NCI-H146 treated with DMSO at 0.1 percent for 48 hours (cell line): ENCODE results near the gene SLC35G4.
"Not testable (repeated sequence)": the region's sequence is repeated elsewhere in the genome, so short reads cannot be mapped to it uniquely, and the experiment has no call there.

ENCODE experiments used
- DNase-seq: peaks from one replicate; lab custom pipeline; 2025; ENCODE audit not compliant: unreplicated experiment; lab: John Stamatoyannopoulos, UW

Gene SLC35G4

DNA sequence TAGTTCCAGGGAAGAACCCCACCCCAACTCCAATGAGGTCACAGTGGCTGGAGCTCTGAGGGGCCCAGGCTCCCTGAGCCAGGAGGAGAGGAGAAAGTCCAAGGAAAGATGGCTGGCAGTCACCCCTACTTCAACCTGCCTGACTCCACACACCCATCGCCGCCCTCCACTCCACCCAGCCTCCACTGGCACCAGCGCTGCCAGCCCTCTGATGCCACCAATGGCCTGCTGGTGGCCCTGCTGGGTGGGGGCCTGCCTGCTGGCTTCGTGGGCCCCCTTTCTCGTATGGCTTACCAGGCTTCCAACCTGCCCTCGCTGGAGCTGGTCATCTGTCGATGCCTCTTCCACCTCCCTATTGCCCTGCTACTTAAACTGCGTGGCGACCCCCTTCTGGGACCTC lies at the start of gene SLC35G4:
Gene SLC35G4, plus strand, starts transcription at position 109 of the 400 bp plus-strand sequence. Its CDS starts 0 bp downstream, at position 109.
- DNase-seq = not testable (repeated sequence)

DNA sequence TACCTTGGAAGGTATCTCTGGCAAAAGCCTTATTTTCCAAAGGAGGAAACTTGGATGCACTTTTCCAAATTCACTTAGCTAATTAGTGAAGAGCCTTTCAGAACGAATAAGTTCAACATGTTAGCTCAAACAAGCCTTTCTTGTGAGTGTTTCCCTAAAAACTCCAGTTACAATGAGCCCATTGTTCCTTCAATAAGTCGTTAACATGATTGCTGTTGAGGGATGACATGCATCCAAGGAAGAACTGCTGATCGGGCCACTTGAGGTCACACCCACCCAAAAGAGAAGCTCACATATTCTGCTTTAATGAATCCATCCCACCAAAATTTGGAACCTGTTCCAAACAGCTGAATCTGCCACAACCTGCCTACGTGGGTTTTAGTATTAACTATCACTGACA lies 48.1 kb upstream of the SLC35G4 start:
- DNase-seq = no peak

DNA sequence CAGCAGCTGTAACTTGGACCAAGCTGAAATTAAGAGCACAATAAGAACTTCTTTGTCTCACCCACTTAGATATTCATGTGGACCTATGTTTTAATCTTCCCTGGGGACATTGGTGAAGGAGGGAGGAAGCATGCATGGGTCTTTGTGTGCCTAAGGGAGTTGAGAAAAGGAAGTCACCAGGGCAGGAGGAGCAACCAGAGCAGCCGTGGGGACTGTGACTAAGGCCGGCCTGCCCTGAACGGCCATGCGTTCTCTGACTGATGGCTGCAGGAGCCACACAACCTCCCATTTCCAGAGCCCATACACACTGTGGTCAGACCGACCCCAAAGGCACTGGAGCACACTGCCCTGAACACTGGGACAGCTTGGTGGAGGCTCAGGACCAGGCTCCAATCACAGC lies 43.7 kb upstream of the SLC35G4 start:
- DNase-seq = no peak

DNA sequence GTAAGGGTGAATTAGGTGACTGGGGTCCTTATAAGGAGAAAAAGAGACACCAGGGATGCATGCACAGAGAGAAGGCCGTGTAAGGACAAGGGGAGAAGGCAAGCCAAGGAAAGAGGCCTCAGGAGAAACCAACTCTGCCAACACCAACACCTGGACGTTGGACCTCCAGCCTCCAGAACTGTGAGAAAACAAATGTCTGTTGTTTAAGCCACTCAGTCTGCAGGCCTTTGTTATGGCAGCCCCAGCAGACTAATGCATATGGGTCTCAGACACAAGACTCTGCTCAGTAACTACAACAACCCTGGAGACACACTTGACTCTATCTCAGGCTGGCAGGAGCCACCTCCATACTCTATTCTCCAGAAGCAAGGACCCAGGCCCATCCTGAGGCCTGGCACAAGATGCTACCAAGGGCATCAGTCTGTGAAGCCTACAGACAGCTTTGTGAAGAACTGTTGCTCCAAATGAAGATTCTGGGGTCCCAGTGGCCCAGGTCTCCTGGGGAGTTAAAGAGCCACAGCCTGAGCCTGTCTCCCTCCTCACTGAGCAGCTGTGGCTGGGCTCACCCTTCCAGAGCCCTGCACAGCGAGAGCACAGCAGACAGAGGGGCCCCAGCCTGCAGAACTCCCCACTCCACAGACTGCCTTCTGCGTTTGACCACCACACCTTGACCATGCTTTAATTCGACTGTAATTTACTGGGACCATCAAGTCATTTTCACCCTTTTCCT lies 43.0 kb upstream of the SLC35G4 start:
- DNase-seq = no peak

DNA sequence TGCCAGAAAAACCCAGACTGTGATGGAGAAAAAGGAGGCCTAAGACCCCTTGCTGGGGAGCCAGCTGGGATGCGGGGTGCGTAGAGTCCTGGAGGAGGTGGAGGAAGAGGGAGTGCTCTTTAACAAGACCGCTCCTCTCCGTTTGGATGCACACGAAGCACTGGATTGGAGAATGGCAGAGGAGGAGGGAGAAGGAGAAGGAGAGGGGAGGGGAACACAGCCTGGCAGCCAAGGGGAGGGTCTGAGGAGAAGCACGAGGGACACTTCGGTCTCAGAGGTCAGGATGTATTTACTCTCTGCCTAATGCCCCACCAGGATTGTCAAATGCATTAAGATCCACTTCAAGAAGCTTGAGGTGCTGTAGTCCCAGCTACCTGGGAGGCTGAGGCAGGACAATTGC lies 42.0 kb upstream of the SLC35G4 start:
- no peak for DNase-seq

DNA sequence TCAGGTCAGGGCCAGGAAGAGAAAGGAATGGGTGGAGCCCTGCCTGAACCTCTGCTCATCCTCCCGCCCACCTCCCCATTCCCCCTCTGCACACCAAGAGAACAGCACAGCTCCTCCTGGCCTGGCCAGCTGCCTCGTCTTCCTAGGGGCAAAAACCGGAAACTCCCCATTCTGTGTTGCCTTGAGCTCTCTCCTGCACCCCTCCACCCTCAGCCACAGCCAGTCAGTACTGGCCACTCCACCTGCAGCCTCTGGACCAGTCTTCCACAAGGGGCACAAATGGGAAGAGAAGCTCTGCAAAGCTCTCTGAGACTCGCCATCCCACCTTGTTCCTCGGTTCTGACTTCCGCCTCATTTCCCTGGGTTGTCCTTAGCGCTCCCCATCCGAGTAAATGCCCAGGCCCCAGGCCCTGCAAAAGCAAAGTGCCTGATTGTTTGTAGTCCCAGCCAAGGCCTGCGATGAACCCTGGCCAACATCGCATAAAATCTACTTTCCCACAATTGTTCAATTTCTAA lies 39.3 kb upstream of the SLC35G4 start:
- no peak for DNase-seq

DNA sequence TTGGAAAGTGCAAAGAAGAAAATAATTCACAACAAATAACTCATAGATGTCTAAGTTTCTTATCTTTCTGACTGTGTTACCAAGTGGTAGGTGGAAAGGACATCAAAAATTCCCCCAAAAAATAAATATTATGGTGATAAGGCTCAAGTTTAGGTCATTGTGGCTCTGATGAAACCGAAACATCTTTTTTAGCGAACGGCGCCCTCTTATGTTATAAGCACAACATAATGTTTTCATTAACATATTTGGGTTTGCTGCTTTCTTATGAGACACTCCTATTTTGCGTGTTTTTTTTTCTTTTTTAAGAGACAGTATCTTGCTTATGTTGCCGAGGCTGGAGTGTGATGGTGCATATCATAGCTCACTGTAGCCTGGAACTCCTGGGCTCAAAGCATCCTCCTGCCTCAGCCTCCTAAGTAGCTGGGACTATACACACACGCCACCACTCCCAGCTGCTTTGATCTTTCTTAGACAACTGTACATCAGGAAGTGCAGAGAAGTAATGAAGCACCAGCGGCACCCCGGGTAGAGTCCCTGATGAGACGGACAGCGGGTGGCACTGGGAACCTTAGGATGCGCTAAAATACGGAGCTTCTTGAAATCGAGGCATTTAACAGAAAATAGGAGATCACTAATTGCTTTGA lies 38.5 kb upstream of the SLC35G4 start:
- no peak for DNase-seq

DNA sequence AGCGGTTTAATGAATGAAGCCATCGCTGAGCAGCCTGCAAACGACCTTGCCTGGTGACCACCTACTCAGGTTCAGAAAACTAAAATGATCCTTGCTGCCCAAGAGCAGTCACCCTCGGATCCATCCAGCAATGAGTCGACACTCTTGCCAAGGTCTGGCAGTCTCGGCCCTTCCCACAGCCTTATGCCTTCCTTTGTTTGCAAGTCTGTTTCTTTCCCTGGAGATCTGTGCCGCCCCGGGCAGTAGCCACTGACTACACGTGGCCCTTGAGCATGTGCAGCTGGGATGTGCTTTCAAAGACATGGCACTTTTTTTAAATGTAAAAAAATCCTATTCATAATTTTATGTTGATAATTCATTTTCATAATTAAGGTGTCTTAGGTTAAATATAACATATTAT lies 37.2 kb upstream of the SLC35G4 start:
- no peak for DNase-seq

DNA sequence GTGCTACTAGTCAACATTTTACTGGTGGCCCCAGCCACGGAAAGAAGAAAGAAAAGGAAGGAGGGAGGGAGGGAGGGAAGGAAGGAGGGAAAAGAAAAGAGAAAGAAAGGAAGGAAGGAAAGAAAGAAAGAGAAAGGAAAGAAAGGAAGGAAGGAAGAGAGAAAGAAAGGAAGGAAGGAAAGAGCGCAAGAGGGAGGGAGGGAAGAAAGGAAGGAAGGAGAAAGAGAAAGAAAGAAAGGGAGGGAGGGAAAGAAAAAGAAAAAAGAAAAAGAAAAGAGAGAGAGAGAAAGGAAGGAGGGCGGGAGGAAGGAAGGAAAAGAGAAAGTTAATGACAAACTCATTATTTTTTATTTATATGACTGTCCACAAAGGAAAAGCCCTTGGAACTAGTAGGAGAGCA lies 34.9 kb upstream of the SLC35G4 start:
- DNase-seq = no peak

DNA sequence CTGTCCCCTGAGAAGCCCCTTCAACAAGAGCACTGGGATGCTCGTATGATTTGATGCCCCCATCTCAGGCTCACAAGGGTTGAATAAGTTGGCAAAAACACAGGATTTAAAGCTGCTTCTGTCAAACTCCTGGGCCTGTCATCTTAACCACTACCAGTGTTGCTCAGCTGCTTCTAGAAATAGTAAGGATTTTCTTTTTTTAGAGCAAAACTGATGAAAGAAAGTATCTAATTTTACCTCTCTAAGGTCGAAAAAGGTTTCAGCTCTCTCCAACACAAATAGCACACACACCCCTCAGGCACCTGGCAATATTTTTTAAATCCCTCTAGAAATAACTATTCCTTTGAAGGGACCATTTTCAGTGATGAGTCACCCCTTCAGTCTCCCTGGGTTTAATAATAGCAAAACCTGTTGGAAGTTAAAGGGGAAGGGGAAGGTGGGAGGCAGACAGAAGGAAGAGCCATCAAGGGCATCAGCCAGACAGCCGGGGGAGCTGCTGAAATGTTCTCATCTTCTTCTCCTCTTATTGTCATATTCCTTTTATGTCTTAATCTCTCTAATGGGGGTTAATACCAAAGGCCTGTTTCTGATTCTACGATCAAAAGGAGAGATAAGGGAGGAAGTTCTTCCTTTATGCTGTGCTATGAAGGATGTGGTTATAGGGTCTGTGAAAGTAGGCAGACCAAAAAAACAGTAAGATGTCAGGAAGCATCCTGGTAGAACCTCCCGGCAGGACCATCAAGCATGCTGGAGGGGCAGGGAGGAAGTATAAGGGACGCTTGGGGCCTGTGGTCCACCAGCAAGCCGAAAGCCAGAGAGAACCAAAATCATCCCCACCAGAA lies 31.9 kb upstream of the SLC35G4 start:
- DNase-seq = no peak

DNA sequence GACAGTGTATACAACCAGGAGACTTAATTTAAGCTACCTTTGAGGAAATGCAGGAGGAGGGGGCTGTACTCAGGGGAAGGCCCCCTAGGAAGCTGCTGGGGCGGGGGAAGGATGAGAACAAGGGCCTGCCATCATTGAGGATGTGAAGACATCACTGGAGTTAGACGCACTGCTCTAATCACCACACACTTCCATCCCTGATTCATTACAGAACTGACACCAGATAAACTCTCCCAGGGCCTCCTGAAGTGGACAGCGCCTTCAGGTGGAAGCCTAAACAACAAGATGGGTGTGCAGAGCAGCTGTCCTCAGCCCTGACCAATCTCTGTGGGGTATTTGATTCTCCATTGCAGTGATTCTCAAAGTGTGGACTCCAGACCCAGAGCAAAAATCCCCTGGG lies 30.6 kb upstream of the SLC35G4 start:
- no peak for DNase-seq

DNA sequence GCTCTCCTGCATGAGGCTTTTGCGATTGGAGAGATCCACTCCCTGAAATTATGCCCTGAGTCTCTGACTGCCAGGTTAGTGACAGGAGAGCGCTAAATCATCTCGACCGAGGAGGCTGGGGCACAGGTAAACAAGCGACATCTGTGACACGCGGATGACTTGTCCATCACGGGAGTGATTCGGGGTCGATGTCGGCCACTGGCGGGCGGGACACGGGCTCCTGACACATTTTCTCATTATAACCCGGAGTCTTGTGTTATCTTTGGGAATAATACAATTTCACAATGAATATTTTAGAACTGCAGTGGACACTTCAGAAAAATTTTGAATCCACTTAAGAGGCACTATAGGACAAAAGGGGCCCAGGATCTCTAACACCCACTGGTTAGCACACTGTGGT lies 29.5 kb upstream of the SLC35G4 start:
- DNase-seq = no peak

DNA sequence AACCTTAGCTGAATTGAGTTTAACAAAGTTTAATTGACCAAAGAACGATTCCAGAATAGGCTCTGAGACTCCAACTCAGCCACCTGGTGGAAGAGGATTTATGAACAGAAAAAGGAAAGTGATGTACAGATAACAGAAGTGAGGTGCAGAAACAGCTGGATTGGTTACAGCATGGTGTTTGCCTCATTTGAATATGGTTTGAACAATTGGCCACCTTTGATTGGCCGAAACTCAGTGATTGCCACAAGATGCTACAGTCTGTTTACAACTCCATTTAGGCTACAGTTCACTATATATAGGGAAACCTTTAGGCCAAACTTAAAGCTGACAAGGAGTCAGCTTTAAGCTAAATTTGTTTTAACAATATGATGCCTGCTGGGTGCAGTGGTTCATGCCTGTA lies 28.1 kb upstream of the SLC35G4 start:
- no peak for DNase-seq

DNA sequence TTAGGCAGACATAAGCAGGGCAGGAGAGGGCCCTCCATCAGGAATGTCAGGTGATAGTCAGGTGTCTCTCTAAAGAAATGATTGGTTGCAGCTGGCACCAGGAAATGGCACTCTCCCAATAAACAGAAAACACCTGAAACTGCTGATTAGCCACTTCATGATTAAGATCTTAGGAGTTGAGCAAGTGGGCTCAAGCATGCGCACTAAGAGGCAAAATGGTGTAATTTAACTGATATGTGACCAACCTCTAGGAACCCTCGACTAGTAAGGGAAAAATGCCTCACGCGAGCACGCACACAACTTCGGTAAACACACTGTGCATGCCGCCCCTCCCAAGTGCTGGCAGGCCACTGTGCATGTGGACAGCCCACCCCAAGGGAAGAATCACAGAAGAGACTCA lies 23.8 kb upstream of the SLC35G4 start:
- no peak for DNase-seq

DNA sequence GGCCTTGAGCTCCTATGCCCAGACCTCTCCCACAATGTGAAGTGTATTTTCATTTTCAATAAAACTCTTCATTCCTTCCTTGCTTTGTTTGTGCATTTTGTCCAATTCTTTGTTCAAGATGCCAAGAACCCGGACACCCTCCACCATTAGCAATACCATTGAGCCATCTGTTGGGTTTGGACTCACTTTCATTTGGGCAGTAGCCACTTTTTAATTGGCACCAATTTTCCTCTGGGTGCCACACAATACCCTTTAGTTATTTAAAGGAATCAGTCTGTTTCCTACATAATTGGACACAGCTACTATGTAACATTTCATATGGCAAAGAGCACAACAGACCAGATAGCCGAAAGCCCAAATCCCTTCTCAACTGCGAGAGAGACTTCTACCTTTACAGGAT lies 22.5 kb upstream of the SLC35G4 start:
- DNase-seq = no peak

DNA sequence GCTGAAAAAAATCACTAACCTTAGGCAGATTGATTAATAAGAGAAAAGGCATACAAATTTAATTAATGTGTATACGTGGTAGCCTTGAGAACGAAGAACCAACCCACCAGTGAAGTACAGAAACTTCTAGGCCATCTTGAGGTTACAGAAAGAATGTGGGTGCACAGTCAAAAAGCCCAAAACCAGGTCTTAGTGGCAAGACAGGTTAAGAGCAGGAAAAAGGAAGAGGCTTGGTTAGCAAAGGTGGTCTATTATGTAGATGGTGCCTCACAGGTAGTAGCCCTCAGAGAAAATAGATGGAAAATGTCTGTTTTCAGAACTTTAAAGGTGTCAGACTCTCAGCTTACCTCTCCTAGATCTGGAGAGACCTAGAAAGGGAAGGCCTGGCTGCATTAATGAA lies 22.0 kb upstream of the SLC35G4 start:
- DNase-seq = no peak

DNA sequence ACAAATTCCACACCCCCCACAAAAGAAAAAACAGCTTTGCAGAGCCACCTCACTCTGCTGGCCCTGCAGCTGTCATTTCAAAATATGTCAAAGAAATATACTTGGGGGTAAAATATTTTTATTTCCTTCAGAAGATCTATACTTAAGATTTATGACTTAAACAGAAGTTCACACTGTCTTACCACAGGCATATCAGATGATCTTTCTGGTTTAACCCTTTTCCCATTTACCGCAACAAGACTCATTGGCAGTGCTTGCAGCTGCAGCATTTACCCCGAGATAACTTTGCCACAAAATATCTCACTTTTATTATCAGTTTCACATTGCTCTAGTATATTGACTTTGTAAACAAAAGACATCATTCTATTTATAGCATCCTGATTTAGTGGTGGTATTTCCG lies 21.6 kb upstream of the SLC35G4 start:
- no peak for DNase-seq

DNA sequence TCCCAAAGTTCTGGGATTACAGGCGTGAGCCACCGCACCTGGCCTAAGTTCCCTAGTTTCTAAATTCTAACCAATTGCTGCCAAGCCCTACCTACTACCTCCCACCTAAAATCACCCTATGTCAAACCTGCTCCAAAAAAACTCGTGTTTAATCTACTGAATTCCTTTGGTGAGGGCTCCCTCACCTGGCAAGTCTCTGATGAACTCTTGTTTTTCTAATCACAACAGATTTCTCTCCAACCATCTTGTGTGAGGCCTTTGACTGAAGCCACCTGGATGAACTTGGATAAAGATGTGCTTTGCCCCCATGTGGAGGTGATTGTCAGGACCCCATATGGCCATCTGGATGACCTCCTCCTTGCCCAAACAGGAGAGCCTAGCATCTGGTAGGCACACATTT lies 17.4 kb upstream of the SLC35G4 start:
- no peak for DNase-seq

DNA sequence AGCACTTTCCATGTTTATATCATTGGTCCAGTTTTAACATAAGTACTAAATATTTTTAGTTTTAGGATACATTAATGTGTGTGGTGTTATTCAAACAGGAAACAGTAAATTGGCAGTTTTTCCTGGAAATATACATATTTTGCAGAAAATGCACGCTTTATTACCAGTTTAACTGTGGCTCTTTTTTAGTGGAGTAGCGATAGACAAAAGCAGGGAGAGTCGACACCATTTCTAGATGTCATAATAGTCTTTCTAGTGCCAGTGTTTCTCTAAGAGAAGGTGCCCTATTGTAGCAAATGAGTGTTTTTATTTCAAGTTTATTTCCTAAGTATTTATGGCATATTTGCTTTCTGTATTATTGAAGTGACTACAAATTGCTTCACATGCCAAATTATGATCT lies 9.1 kb upstream of the SLC35G4 start:
- no peak for DNase-seq

DNA sequence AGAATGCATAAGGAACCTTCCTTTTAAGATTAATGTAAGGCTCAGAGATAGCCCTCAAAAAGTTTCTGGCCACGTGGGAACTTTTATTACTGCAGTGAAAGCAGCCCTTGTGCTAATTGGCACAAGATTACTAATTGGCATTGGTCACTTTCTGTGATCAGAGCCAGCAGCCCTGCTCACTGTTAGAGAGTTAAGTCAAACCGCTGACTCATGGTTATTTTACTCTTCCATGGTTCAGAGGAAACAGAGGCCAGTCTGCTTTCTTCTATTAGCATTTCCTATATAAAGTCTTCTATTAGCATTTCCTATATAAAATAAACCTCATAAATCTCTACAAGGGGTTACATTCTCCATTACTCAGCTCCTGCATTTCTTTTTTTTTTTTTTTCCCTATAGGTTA lies 1.5 kb upstream of the SLC35G4 start:
- no peak for DNase-seq

DNA sequence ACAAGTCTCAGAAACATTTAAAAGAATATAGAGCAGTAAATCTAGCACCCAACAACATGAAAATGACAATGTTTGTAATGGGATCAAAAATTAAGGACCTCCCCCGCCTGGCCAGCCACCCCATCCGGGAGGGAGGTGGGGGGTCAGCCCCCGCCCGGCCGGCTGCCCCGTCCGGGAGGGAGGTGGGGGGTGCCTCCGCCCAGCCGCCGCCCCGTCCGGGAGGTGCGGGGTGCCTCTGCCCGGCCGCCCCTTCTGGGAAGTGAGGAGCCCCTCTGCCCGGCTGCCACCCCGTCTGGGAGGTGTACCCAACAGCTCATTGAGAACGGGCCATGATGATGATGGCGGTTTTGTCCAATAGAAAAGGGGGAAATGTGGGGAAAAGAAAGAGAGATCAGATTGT lies 778 bp upstream of the SLC35G4 start:
- not testable (repeated sequence) for DNase-seq

DNA sequence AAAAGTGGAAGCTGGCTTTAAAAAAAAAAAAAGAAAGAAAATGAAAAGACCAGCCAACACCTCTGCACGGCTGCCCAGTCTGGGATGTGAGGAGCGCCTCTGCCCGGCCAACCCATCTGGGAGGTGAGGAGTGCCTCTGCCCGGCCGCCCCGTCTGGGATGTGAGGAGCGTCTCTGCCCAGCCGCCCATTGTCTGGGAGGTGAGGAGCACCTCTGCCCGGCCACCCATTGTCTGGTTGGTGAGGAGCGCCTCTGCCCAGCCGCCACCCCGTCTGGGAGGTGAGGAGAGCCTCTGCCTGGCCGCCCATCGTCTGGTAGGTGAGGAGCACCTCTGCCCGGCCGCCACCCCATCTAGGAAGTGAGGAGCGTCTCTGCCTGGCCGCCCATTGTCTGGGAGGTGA lies 3.7 kb downstream of the SLC35G4 start:
- DNase-seq = not testable (repeated sequence)
